Stomach (tissue), 4 donors: ENCODE data around the gene MRPL54.

Experiments
- EP300 ChIP-seq: sonication (generic); formaldehyde crosslinking; IDR thresholded peaks from one replicate; pipeline ENCODE4 v1.6.1; 2017; ENCODE audit warnings: antibody characterized with exemption
- POLR2A ChIP-seq, 4 donors: fragments of 450-650 bp; IDR thresholded peaks; one replicate each; pipeline ENCODE4 v1.6.1; 2016; ENCODE audit warnings: antibody characterized with exemption in 4 of 4, control low read depth in 2 of 4, mild to moderate bottlenecking in 1 of 4, moderate library complexity in 1 of 4
- TF ChIP-seq, protein P1 (sequence below), 7 experiments: fragments of 450-650 bp in 4 of 7; fragments of 200-600 bp in 3 of 7; sonication (generic) in 3 of 7; IDR thresholded peaks; one replicate each; pipeline ENCODE4 v1.5.1; 2016 to 2019; ENCODE audit warnings: antibody characterized with exemption in 7 of 7, control low read depth in 2 of 7, mild to moderate bottlenecking in 1 of 7

DNA sequence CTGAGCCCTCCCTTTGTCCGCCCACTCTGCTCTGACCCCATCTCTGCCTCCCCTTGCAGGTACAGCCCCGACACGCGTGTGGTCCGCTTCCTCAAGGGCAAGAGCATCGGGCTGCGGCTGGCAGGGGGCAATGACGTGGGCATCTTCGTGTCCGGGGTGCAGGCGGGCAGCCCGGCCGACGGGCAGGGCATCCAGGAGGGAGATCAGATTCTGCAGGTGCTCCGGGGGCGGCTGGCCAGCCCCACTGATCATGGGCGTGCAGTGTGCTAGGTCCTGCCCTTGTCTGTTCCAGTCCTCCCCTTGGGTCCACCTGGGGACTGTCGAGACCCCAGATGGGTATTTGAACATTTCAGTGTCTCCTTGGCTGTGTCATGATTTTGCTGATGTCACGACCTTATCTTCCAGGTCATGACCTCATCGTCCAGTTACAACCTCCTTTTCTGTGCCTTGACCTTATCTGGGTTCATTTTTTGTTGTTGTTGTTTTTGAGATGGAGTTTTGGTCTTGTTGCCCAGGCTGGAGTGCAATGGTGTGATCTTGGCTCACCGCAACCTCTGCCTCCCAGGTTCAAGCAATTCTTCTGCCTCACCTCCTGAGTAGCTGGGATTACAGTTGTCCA, 26.3 kb upstream of the MRPL54 start:
- TF ChIP-seq, protein P1, sequence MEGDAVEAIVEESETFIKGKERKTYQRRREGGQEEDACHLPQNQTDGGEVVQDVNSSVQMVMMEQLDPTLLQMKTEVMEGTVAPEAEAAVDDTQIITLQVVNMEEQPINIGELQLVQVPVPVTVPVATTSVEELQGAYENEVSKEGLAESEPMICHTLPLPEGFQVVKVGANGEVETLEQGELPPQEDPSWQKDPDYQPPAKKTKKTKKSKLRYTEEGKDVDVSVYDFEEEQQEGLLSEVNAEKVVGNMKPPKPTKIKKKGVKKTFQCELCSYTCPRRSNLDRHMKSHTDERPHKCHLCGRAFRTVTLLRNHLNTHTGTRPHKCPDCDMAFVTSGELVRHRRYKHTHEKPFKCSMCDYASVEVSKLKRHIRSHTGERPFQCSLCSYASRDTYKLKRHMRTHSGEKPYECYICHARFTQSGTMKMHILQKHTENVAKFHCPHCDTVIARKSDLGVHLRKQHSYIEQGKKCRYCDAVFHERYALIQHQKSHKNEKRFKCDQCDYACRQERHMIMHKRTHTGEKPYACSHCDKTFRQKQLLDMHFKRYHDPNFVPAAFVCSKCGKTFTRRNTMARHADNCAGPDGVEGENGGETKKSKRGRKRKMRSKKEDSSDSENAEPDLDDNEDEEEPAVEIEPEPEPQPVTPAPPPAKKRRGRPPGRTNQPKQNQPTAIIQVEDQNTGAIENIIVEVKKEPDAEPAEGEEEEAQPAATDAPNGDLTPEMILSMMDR (IDR thresholded peaks at IDR 0.05) = no peak
- TF ChIP-seq POLR2A (IDR thresholded peaks at IDR 0.05) (no peak), EP300 (no peak)
